Heart right ventricle (tissue), 16 donors: ENCODE measurements around the gene GADD45GIP1. TPM values are rescaled to one million over a fixed set of nuclear protein-coding genes. Genes with fewer than 3 reads are reported as not detected.

ENCODE experiments used
- ATAC-seq, 8 donors: fragments of 200-7000 bp; cut with Tn5 transposase; one replicate each; pipeline ENCODE4 v1.9.1; 2020; ENCODE audit warnings: mild to moderate bottlenecking in 8 of 8, moderate library complexity in 8 of 8, moderate number of reproducible peaks in 1 of 8
- DNase-seq, 2 donors: peaks; one replicate each; pipeline ENCODE4 v3.0.0-alpha.2; 2020
- H3K27ac ChIP-seq, 10 donors: fragments of 200-600 bp; sonication (generic) in 2 of 10; one replicate each; pipeline versions ENCODE4 v1.5.0 to v1.8.0; 2020 to 2022; ENCODE audit warnings: mild to moderate bottlenecking in 3 of 10
- H3K27me3 ChIP-seq, 7 donors: fragments of 200-600 bp; one replicate each; pipeline ENCODE4 v1.8.0; 2021 to 2022; ENCODE audit warnings: mild to moderate bottlenecking in 2 of 7
- H3K36me3 ChIP-seq, 9 donors: fragments of 200-600 bp; sonication (generic) in 1 of 9; one replicate each; pipeline versions ENCODE4 v1.5.0 to v1.8.0; 2020 to 2022; ENCODE audit warnings: mild to moderate bottlenecking in 2 of 9
- H3K4me1 ChIP-seq, 9 donors: fragments of 200-600 bp; sonication (generic) in 1 of 9; one replicate each; pipeline versions ENCODE4 v1.5.0 to v1.8.0; 2020 to 2022; ENCODE audit warnings: mild to moderate bottlenecking in 4 of 9
- H3K4me3 ChIP-seq, 10 donors: fragments of 200-600 bp; sonication (generic) in 2 of 10; one replicate each; pipeline versions ENCODE4 v1.5.0 to v1.8.0; 2020 to 2022; ENCODE audit warnings: mild to moderate bottlenecking in 7 of 10, moderate library complexity in 2 of 10
- H3K9me3 ChIP-seq, 11 donors: fragments of 200-600 bp in 10 of 11; sonication (generic) in 2 of 11; one replicate each; pipeline versions ENCODE4 v1.5.0 to v1.8.0; 2013 to 2022; ENCODE audit warnings: mild to moderate bottlenecking in 2 of 11, control low read depth in 1 of 11, moderate library complexity in 1 of 11
- WGBS, 2 donors: extraction: QIAGEN DNeasy Blood & Tissue Kit; methylation state at CpG; one replicate each; pipeline ENCODE4 v1.1.7; 2013; ENCODE audit warnings: inconsistent platforms in 1 of 2; 5-methylcytosine and 5-hydroxymethylcytosine counted together
- intact Hi-C, 10 donors: fragments of 100-400 bp; cut with DNase I; formaldehyde crosslinking; loops; one replicate each; pipeline versions ENCODE4 v1.11.1 to v1.14.2; 2022
- polyA plus RNA-seq, 2 donors: library from polyadenylated mRNA; stranded (reverse); fragments of 200-250 nt; gene quantifications; one replicate each; pipeline ENCODE4 v1.2.3, GENCODE V29; 2013
- total RNA-seq, 10 donors: library from RNA; stranded (reverse); fragmentation: NEBNext Ultra II Directional in 3 of 10; extraction: Animal tissue kit (Norgen Biotek cat#: 25700) in 3 of 10; gene quantifications; one replicate each; pipeline versions ENCODE4 v1.2.1 to v1.2.4, GENCODE V29; 2021 to 2023
- TF ChIP-seq, protein P1 (sequence below), 9 donors: fragments of 200-600 bp; sonication (generic) in 2 of 9; IDR thresholded peaks; one replicate each; pipeline versions ENCODE4 v1.5.0 to v1.8.0; 2021 to 2022; ENCODE audit warnings: antibody characterized with exemption in 9 of 9, mild to moderate bottlenecking in 5 of 9, moderate library complexity in 1 of 9
- donor health status: Arrhythmogenic right ventricular cardiomyopathy.
- donor health status: ischemic (EF 13 %, LVEDD 7.1; RV severe dilation, severe dysfunction).
- donor health status: healthy with polysubstance abuse.
- donor health status: DM: no; HTN: yes; CAD: no.
- donor health status: DM: no; HTN: no; CAD: no.
- donor health status: ischemic (EF 25% LVEDD 6.9; RV normal size, moderate dysfunction).
- donor health status: ischemic (EF 25% LVEDD 5.7; RV mildly dilated, moderate dysfunction).
- donor health status: healthy.
- donor health status: DM: yes; HTN: yes; CAD: no.
- donor health status: Ischemic cardiomyopathy.
- donor health status: ischemic (EF 35%, LVEDD 5.7; RV mildly dilated, moderate dysfunction).
- donor health status: nonischemic (EF 11% LVEDD 7.7; RV severe dilation, severe dysfunction).
- donor health status: DM: yes; HTN: yes; CAD: no.
- donor health status: PGD.
- donor health status: ischemic (EF 29% LVEDD 5.4; RV normal size, mild dysfunction).
- donor health status: nonischemic (EF 23%, LVEDD 6.1; RV moderate dilation, normal function).

The GADD45GIP1 gene
- total and polyA plus RNA-seq, 12 donors, result 18.4 to 237 (median 22.1) TPM

DNA sequence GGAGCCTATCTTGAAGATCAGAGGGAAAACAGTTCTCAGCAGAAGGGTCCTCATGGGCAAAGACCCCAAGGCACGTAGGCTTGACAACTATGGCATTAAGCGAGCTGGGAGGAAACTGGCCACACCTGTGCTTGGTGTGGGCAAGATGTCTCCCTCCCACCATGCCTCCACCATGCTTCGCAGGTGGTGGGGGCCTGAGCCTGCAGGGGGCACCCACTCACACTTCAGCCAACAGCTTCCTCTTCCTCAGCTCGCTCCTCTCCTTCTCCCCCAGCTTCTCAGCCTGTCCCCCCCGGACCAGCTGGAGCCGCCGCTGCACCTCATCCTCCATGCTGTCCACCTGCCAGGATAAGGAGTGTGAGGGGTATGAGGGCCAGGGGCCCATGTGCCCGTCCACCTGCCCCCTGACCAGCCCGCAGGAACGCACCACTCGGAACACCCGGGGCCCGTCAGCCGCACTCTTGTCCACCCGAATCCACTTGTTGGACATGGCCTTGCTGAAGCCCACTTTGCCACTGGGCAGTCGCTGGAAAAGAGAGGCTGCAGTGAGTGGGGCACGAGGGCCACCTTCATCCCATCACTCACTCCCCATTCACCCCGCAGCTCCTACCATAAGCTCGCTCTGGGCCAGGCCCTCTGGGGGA is 26.9 kb downstream of the GADD45GIP1 start:
- DNase-seq, result no peak
- peaks cover 0 to 66% (median 43%) of the 10 kb centered on the region in 9 donors for H3K36me3 ChIP-seq
- intact Hi-C loops, result no loop called here
- H3K27ac ChIP-seq, result no peak overlapping the region
- TF ChIP-seq, protein P1, sequence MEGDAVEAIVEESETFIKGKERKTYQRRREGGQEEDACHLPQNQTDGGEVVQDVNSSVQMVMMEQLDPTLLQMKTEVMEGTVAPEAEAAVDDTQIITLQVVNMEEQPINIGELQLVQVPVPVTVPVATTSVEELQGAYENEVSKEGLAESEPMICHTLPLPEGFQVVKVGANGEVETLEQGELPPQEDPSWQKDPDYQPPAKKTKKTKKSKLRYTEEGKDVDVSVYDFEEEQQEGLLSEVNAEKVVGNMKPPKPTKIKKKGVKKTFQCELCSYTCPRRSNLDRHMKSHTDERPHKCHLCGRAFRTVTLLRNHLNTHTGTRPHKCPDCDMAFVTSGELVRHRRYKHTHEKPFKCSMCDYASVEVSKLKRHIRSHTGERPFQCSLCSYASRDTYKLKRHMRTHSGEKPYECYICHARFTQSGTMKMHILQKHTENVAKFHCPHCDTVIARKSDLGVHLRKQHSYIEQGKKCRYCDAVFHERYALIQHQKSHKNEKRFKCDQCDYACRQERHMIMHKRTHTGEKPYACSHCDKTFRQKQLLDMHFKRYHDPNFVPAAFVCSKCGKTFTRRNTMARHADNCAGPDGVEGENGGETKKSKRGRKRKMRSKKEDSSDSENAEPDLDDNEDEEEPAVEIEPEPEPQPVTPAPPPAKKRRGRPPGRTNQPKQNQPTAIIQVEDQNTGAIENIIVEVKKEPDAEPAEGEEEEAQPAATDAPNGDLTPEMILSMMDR (IDR thresholded peaks at IDR 0.05), result no peak
- peaks cover 0 to 22% (median 14%) of the 10 kb centered on the region in 9 donors for H3K4me1 ChIP-seq
- no peak overlapping the region for H3K4me3 ChIP-seq
- ATAC-seq, result no peak
- H3K9me3 ChIP-seq, result no peaks in the 10 kb centered on the region
- 90 to 94% methylated on average over 19 of the region's 19 CpGs for WGBS, 2 donors
- H3K27me3 ChIP-seq, result no peaks in the 10 kb centered on the region

DNA sequence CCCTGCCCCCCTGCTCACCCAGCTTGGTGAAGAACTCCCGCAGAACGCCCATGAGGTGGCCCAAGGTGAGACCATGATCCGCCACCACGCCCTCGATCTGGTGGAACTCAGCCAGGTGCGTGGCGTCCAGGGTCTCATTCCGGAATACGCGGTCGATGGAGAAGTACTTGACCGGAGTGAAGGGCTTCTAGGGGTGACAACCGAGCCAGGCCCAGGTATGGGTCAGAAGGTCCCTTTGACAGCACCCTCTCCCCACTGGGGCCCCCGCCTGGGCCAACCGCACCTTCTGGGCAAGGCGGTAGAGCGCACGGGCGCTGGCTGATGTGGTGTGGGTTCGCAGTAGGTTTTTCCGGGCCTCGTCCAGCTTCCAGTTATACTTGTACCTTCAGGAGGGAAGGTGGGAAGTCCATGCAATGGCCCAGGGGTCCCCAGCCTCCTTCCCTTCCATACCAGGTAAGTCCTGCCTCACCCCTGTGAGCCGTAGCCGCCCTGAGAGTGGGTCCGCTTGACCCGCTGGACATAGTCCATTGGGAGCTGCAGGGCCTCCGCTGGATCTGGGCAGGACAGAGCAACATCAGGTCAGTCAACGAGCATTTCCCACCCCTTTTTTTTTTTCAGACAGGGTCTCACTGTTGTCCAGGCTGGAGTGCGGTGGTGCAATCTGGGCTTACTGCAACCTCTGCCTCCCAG is 32.3 kb downstream of the GADD45GIP1 start:
- H3K36me3 ChIP-seq, result peaks cover 0 to 82% (median 69%) of the 10 kb centered on the region in 9 donors
- ATAC-seq (peak in 1 of 8 donors; percentile 11), DNase-seq (no peak)
- WGBS, 2 donors, result 96 to 97% methylated on average over 29 of the region's 29 CpGs
- TF ChIP-seq, protein P1 (IDR thresholded peaks at IDR 0.05), result no peak
- intact Hi-C loops, result no loop called here
- no peak overlapping the region for H3K27ac ChIP-seq
- no peaks in the 10 kb centered on the region for H3K4me1 ChIP-seq
- H3K9me3 ChIP-seq, result no peaks in the 10 kb centered on the region
- no peak overlapping the region for H3K4me3 ChIP-seq
- no peaks in the 10 kb centered on the region for H3K27me3 ChIP-seq

DNA sequence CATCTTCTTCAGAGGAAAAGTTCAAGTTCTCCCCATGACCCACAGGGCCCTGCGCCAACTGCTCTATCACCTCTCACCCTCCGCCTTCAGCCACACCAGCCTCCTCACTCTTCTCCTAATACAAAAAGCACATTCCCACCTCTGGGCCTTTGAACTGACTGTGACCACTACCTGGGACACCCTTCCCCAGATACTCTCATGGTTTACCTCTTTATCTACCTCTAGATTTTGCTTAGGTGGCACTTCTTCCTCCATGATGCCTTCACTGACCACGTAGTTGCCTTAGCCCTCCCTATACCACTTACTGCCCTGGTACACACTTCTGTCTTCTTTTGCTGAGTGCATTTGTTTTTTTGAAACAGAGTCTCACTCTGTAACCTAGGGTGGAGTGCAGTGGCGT is 34.1 kb downstream of the GADD45GIP1 start:
- DNase-seq, result no peak
- H3K9me3 ChIP-seq, result no peaks in the 10 kb centered on the region
- 94 to 97% methylated on average over 4 of the region's 4 CpGs for WGBS, 2 donors
- peaks cover 0 to 64% (median 52%) of the 10 kb centered on the region in 9 donors for H3K36me3 ChIP-seq
- H3K27ac ChIP-seq, result no peak overlapping the region
- intact Hi-C loops, result no loop called here
- no peak for ATAC-seq
- TF ChIP-seq, protein P1 (IDR thresholded peaks at IDR 0.05), result no peak
- peaks cover 0 to 12% (median 5%) of the 10 kb centered on the region in 9 donors for H3K4me1 ChIP-seq
- no peaks in the 10 kb centered on the region for H3K27me3 ChIP-seq
- H3K4me3 ChIP-seq, result no peak overlapping the region

DNA sequence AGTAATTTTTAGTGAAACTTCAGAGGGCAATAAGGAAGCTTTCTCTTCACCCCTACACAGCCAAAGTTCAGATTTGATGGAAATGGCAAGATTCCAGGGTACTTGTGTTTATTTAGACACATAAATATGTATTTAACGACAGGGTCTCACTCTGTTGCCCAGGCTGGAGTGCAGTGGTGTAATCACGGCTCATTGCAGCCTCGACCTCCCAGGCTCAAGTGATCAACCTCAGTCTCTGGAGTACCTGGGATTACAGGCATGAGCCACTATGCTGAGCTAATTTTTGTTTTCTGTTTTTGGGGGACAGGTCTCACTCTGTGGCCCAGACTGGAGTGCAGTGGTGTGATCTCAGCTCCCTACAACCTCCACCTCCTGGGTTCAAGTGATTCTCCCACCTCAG is 36.0 kb downstream of the GADD45GIP1 start:
- intact Hi-C loops, result no loop called here
- no peak overlapping the region for H3K27ac ChIP-seq
- ATAC-seq (no peak), DNase-seq (no peak)
- TF ChIP-seq, protein P1 (IDR thresholded peaks at IDR 0.05), result no peak
- H3K36me3 ChIP-seq, result peaks cover 0 to 45% (median 33%) of the 10 kb centered on the region in 9 donors
- WGBS, 2 donors, result 67 to 69% methylated on average over 3 of the region's 3 CpGs
- H3K4me1 ChIP-seq, result peaks cover 0 to 12% (median 5%) of the 10 kb centered on the region in 9 donors
- H3K27me3 ChIP-seq, result no peaks in the 10 kb centered on the region
- H3K4me3 ChIP-seq, result no peak overlapping the region
- H3K9me3 ChIP-seq, result no peaks in the 10 kb centered on the region
